BE2C (cell line): ENCODE results near the gene PDSS2.

Experiments
- DNase-seq: peaks from one replicate; pipeline ENCODE4 v3.0.0-alpha.2; 2020
- H3K27me3 ChIP-seq: fragments of 250-450 bp; sonication (Bioruptor Pico); 2 replicates; pipeline ENCODE4 v1.5.1; 2020; ENCODE audit warnings: mild to moderate bottlenecking
- H3K36me3 ChIP-seq: fragments of 250-450 bp; sonication (Bioruptor Pico); 2 replicates; pipeline ENCODE4 v1.5.1; 2020; ENCODE audit warnings: mild to moderate bottlenecking
- H3K4me1 ChIP-seq: fragments of 250-450 bp; sonication (Bioruptor Pico); 2 replicates; pipeline ENCODE4 v1.5.1; 2020
- H3K4me3 ChIP-seq: 2 replicates; pipeline ENCODE4 v1.5.1; 2011; ENCODE audit warnings: low read depth, low read length
- H3K9me3 ChIP-seq: fragments of 250-450 bp; sonication (Bioruptor Pico); 2 replicates; pipeline ENCODE4 v1.5.1; 2020
- CTCF ChIP-seq: IDR thresholded peaks from 2 replicates; pipeline ENCODE4 v1.5.1; 2012; ENCODE audit warnings: mild to moderate bottlenecking, low read depth, low read length

PDSS2 gene

GRCh38 chr6:107248147-107248546 is 211.2 kb downstream of the PDSS2 start:
- H3K9me3 ChIP-seq: no peaks in the 10 kb centered on the region
- TF ChIP-seq CTCF: no peak
- H3K36me3 ChIP-seq: no peaks in the 10 kb centered on the region

DNA sequence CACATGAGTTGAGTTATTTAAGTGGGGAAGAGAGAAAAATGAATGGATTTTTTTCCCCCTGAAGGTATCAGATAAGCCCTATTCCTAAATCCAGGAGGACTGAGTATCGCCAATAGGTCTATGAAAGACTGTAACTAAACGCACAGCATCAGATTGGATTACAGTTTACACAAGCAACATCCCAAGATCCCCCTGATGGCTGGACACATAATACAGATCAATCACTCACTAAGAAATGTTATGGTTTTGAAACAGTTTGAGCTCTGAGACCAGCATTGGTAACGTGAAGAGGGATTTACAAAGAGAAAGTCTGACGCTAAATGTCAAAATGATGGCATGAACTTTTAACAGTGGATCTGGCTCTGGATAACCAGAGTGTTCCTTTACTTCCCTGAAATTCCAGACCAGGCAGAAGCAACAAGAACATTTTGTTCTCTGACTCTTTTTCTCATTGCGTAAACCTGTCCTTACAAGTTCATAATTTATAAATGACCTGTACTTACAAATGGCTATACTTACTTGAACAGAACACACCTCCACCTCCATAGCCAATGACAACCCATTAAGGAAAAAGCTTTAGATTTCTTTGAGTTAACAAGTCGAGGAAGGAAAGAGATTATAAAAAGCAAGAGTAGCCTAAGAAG is 212.3 kb downstream of the PDSS2 start:
- no peak for TF ChIP-seq CTCF
- no peaks in the 10 kb centered on the region for H3K36me3 ChIP-seq

More at GRCh38 chr6:107248147-107248546, 211.2 kb downstream of the PDSS2 start:
- no peaks in the 10 kb centered on the region for H3K27me3 ChIP-seq
- DNase-seq: no peak
- no peaks in the 10 kb centered on the region for H3K4me1 ChIP-seq
- no peak overlapping the region for H3K4me3 ChIP-seq

GRCh38 chr6:107246249-107246971 is 213.0 kb downstream of the PDSS2 start:
- Histone ChIP-seq H3K27me3 (no peaks in the 10 kb centered on the region), H3K9me3 (no peaks in the 10 kb centered on the region), H3K4me1 (no peaks in the 10 kb centered on the region), H3K36me3 (no peaks in the 10 kb centered on the region), H3K4me3 (no peak overlapping the region)
- no peak for DNase-seq
- TF ChIP-seq CTCF: no peak

More for the DNA sequence above, 212.3 kb downstream of the PDSS2 start:
- Histone ChIP-seq H3K9me3 (no peaks in the 10 kb centered on the region), H3K27me3 (no peaks in the 10 kb centered on the region), H3K4me1 (no peaks in the 10 kb centered on the region), H3K4me3 (no peak overlapping the region)
- DNase-seq: no peak

DNA sequence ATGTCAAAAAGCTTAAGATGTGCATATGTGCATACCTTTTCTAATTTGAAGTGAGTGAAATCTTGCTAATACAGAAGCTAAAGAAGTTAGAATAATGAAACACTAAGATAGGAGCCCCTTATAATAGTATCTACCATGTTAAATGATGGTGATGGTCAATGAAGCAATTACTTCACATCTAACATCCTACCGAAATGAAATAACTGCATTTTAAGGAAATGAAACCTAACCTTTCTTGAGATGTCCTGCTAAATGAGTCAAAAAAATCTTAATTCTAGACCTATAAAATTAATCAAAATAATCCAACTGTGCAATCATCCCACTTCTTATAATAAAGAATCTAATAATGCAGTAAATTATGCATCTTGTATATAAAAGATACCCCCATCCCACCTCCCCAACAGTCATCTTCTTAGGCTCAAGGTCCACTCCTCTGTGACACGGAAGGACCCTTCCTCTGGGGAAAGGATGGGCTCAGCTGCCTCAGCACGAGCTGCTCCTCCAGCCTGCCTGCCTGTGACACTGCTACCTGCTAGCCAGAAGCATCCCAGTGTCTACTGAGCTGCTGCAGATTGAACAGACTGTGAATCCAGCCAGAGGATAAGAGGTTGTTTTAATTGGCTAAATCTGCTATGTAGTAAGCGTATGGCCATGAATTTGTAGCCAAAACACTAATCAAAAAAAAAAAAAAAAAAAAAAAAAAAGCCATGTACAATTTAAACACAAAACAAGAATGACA is 214.5 kb downstream of the PDSS2 start:
- no peak for TF ChIP-seq CTCF
- no peaks in the 10 kb centered on the region for H3K27me3 ChIP-seq
- H3K9me3 ChIP-seq: no peaks in the 10 kb centered on the region
- no peaks in the 10 kb centered on the region for H3K36me3 ChIP-seq
- H3K4me3 ChIP-seq: no peak overlapping the region
- H3K4me1 ChIP-seq: no peaks in the 10 kb centered on the region
- no peak for DNase-seq

GRCh38 chr6:107244082-107244741 is 215.2 kb downstream of the PDSS2 start:
- no peaks in the 10 kb centered on the region for H3K4me1 ChIP-seq
- H3K27me3 ChIP-seq: no peaks in the 10 kb centered on the region
- DNase-seq: no peak
- TF ChIP-seq CTCF: no peak
- no peaks in the 10 kb centered on the region for H3K36me3 ChIP-seq
- H3K4me3 ChIP-seq: no peak overlapping the region
- no peaks in the 10 kb centered on the region for H3K9me3 ChIP-seq
